NT2/D1 (cell line): ENCODE data around the gene TUBGCP2.

Source experiments
- DNase-seq: peaks from one replicate; pipeline ENCODE4 v3.0.0-alpha.2; 2011; ENCODE audit warnings: low read depth, low spot score
- H3K27me3 ChIP-seq: 2 replicates; pipeline ENCODE4 v1.6.0; 2011; ENCODE audit warnings: mild to moderate bottlenecking; ENCODE audit not compliant: insufficient read length, insufficient read depth
- H3K36me3 ChIP-seq: 2 replicates; pipeline ENCODE4 v1.6.1; 2011; ENCODE audit warnings: mild to moderate bottlenecking, low read length, mixed read lengths; ENCODE audit not compliant: insufficient read depth, insufficient read length
- H3K4me1 ChIP-seq: 2 replicates; pipeline ENCODE4 v1.5.1; 2011; ENCODE audit not compliant: insufficient read depth, insufficient read length
- H3K4me3 ChIP-seq: 2 replicates; pipeline ENCODE4 v1.5.1; 2011; ENCODE audit warnings: low read depth; ENCODE audit not compliant: insufficient read length
- H3K9ac ChIP-seq: 2 replicates; pipeline ENCODE4 v1.6.0; 2011; ENCODE audit warnings: low read depth; ENCODE audit not compliant: insufficient read length
- H3K9me3 ChIP-seq: 2 replicates; pipeline ENCODE4 v1.5.1; 2011; ENCODE audit warnings: mild to moderate bottlenecking, low read length; ENCODE audit not compliant: insufficient read depth
- SUZ12 ChIP-seq: IDR thresholded peaks from 2 replicates; pipeline ENCODE4 v1.6.1; 2011; ENCODE audit not compliant: insufficient read length, insufficient read depth; ENCODE audit errors: extremely low read depth
- YY1 ChIP-seq: IDR thresholded peaks from 2 replicates; pipeline ENCODE4 v1.6.1; 2011; ENCODE audit not compliant: insufficient read length, insufficient read depth
- ZNF274 ChIP-seq: IDR thresholded peaks from 2 replicates; pipeline ENCODE4 v1.6.1; 2011; ENCODE audit warnings: mild to moderate bottlenecking, low read depth, low read length

Gene TUBGCP2

GRCh38 chr10:133275684-133276092 lies 33.0 kb downstream of the TUBGCP2 start:
- Histone ChIP-seq H3K27me3 (peaks cover 5% of the 10 kb centered on the region), H3K9me3 (no peaks in the 10 kb centered on the region), H3K4me1 (peaks cover 20% of the 10 kb centered on the region), H3K9ac (no peak overlapping the region), H3K4me3 (no peak overlapping the region), H3K36me3 (peaks cover 17% of the 10 kb centered on the region)
- TF ChIP-seq YY1: no peak
- TF ChIP-seq ZNF274: no peak
- TF ChIP-seq SUZ12: no peak
- DNase-seq: no peak

- peaks cover 11% of the 10 kb centered on the region for H3K36me3 ChIP-seq
- DNase-seq: no peak
- no peak overlapping the region for H3K4me3 ChIP-seq
- TF ChIP-seq ZNF274: no peak
- TF ChIP-seq SUZ12: no peak
- no peak for TF ChIP-seq YY1
- H3K27me3 ChIP-seq: peaks cover 5% of the 10 kb centered on the region
- H3K9ac ChIP-seq: peak overlapping the region; percentile 32
- H3K9me3 ChIP-seq: no peaks in the 10 kb centered on the region
- H3K4me1 ChIP-seq: peaks cover 20% of the 10 kb centered on the region
Measured at GRCh38 chr10:133274751-133275683, 33.7 kb downstream of the TUBGCP2 start.

DNA sequence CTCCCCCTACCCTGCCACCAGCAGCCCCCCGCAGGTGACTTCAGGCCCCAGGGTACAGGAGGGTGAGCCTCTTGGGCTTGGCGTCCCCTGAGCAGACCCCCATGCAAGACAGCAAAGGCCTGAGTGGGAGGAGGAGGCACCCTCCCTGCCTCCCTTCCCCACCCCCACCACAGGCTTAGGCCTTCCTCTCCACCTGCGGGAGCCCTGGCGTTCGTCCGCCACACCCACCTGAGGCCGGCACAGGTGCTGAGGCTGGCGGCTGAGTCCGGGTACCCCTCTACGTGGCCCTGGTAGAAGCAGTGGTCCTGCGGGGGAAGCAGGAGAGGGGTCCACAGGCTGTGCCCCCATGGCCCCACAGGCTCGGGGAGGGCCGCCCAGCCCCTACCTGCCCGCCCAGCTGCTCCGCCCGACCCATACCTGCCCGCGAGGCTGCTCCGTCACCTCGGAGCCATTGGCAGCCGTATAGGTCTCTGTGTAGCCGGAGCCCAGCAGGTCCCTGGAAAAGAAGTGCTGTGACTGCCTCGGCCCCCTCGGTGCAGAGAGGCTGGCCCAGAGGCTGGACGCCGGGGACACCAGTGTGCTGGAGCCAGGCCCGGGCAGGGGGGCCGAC lies 35.0 kb downstream of the TUBGCP2 start:
- peaks cover 15% of the 10 kb centered on the region for H3K4me1 ChIP-seq
- H3K27me3 ChIP-seq: peaks cover 5% of the 10 kb centered on the region
- no peak for TF ChIP-seq ZNF274
- no peak overlapping the region for H3K4me3 ChIP-seq
- no peak for DNase-seq
- H3K9ac ChIP-seq: no peak overlapping the region
- H3K9me3 ChIP-seq: no peaks in the 10 kb centered on the region
- H3K36me3 ChIP-seq: no peaks in the 10 kb centered on the region

GRCh38 chr10:133272964-133273420 lies 35.7 kb downstream of the TUBGCP2 start:
- Histone ChIP-seq H3K4me1 (peaks cover 15% of the 10 kb centered on the region), H3K9me3 (no peaks in the 10 kb centered on the region)
- TF ChIP-seq ZNF274: no peak
- no peak for TF ChIP-seq SUZ12
- no peak for TF ChIP-seq YY1

DNA sequence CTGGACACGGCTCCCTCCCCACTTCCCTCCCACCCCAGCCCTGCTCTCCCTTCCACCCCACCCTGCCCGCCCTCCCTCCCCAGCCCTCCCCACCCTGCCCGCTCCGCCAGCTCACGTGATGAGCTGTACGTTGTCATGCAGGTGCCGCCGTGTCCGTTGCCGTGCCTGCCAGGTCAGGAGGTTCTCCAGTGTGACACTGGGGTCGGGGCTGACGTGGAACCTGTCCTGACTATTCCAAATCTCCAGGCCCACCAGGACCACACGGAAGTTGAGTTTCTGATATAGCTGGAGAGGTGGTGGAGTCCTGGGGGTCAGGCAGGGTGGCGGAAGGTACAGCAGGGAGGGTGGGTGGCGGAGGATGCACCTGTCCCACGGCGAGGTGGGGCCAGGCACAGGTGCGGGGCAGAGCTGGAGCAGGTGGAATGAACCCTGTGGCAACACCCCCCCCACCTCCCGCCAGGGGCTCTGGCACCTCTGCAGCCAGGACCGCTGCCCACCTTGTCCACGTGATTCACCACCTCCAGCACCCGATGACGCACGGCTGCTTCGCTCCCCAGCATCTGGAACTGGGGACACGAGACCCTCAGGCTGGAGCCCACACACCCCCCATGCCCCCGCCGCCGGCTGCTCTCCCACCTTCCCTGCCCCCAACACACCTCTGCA lies 36.2 kb downstream of the TUBGCP2 start:
- peaks cover 5% of the 10 kb centered on the region for H3K27me3 ChIP-seq
- H3K36me3 ChIP-seq: no peaks in the 10 kb centered on the region
- H3K4me3 ChIP-seq: no peak overlapping the region
- H3K4me1 ChIP-seq: peaks cover 12% of the 10 kb centered on the region
- H3K9ac ChIP-seq: no peak overlapping the region
- no peaks in the 10 kb centered on the region for H3K9me3 ChIP-seq
- TF ChIP-seq SUZ12 (no peak), YY1 (no peak), ZNF274 (no peak)
- DNase-seq: no peak

More at GRCh38 chr10:133272964-133273420, 35.7 kb downstream of the TUBGCP2 start:
- no peak overlapping the region for H3K9ac ChIP-seq
- H3K36me3 ChIP-seq: no peaks in the 10 kb centered on the region
- DNase-seq: no peak
- no peak overlapping the region for H3K4me3 ChIP-seq
- H3K27me3 ChIP-seq: peaks cover 5% of the 10 kb centered on the region

- Histone ChIP-seq H3K9me3 (no peaks in the 10 kb centered on the region), H3K27me3 (peaks cover 5% of the 10 kb centered on the region), H3K9ac (no peak overlapping the region), H3K4me1 (peaks cover 10% of the 10 kb centered on the region), H3K36me3 (peaks cover 3% of the 10 kb centered on the region), H3K4me3 (no peak overlapping the region)
- no peak for DNase-seq
- TF ChIP-seq SUZ12: no peak
Measured at GRCh38 chr10:133271521-133272300, 37.0 kb downstream of the TUBGCP2 start.
